GM12892 (cell line): Measurements from ENCODE around the gene IFNLR1.

Experiments used
- DNase-seq: peaks from one replicate; pipeline ENCODE4 v3.0.0; 2011; ENCODE audit not compliant: insufficient read length
- FAIRE-seq: peaks from 2 replicates; lab custom pipeline; 2011; peaks lifted over from hg19 to GRCh38; lab: Jason Lieb, UNC
- POLR2A ChIP-seq: IDR thresholded peaks from 2 replicates; pipeline ENCODE4 v1.6.1; 2011; ENCODE audit warnings: low read depth, low read length, control low read depth
- POLR2AphosphoS5 ChIP-seq: IDR thresholded peaks from 2 replicates; pipeline ENCODE4 v1.6.1; 2011; ENCODE audit warnings: low read depth, low read length, control low read depth
- TAF1 ChIP-seq: IDR thresholded peaks from 2 replicates; pipeline ENCODE4 v1.6.1; 2011; ENCODE audit warnings: low read depth, mild to moderate bottlenecking, control low read depth, low read length, borderline replicate concordance

The IFNLR1 gene

GRCh38 chr1:24186031-24186710 lies 918 bp downstream of the IFNLR1 start:
- no peak for DNase-seq
- no peak for TF ChIP-seq POLR2AphosphoS5
- TF ChIP-seq POLR2A = no peak
- TF ChIP-seq TAF1 = no peak
- no peak for FAIRE-seq

GRCh38 chr1:24185076-24185475 lies 2.0 kb downstream of the IFNLR1 start:
- no peak for TF ChIP-seq POLR2AphosphoS5
- TF ChIP-seq TAF1 = no peak
- no peak for TF ChIP-seq POLR2A
- FAIRE-seq = no peak
- no peak for DNase-seq

- TF ChIP-seq TAF1 = no peak
- no peak for TF ChIP-seq POLR2AphosphoS5
- TF ChIP-seq POLR2A = no peak
- no peak for DNase-seq
- no peak for FAIRE-seq
Measured at GRCh38 chr1:24182061-24182460, 5.0 kb downstream of the IFNLR1 start.

- TF ChIP-seq POLR2A (no peak), TAF1 (no peak), POLR2AphosphoS5 (no peak)
- DNase-seq = no peak
- no peak for FAIRE-seq
Measured at GRCh38 chr1:24181619-24182018, 5.5 kb downstream of the IFNLR1 start.

- no peak for FAIRE-seq
- no peak for TF ChIP-seq POLR2AphosphoS5
- TF ChIP-seq POLR2A = no peak
- no peak for TF ChIP-seq TAF1
- no peak for DNase-seq
Measured at GRCh38 chr1:24180676-24181075, 6.4 kb downstream of the IFNLR1 start.

- no peak for FAIRE-seq
- TF ChIP-seq POLR2AphosphoS5 (no peak), TAF1 (no peak), POLR2A (no peak)
- no peak for DNase-seq
Measured at GRCh38 chr1:24179251-24179840, 7.7 kb downstream of the IFNLR1 start.

GRCh38 chr1:24178407-24178806 lies 8.7 kb downstream of the IFNLR1 start:
- TF ChIP-seq POLR2AphosphoS5 = no peak
- no peak for TF ChIP-seq TAF1
- TF ChIP-seq POLR2A = no peak
- no peak for FAIRE-seq
- DNase-seq = no peak

- no peak for DNase-seq
- no peak for FAIRE-seq
- TF ChIP-seq POLR2AphosphoS5 (no peak), TAF1 (no peak), POLR2A (no peak)
Measured at GRCh38 chr1:24177161-24177560, 9.9 kb downstream of the IFNLR1 start.

- no peak for DNase-seq
- TF ChIP-seq POLR2AphosphoS5 (no peak), TAF1 (no peak), POLR2A (no peak)
- no peak for FAIRE-seq
Measured at GRCh38 chr1:24175033-24175755, 11.9 kb downstream of the IFNLR1 start.

- DNase-seq (no peak), FAIRE-seq (no peak)
- no peak for TF ChIP-seq POLR2A
- TF ChIP-seq TAF1 = no peak
- TF ChIP-seq POLR2AphosphoS5 = no peak
Measured at GRCh38 chr1:24173638-24174575, 13.2 kb downstream of the IFNLR1 start.
